Neural cell (in vitro differentiated cells): Measurements from ENCODE around the gene TNMD.

Experiments
- EP300 ChIP-seq: fragments of 450-650 bp; conservative IDR thresholded peaks from 2 replicates; pipeline ENCODE4 v1.6.1; 2014; ENCODE audit warnings: antibody characterized with exemption, mild to moderate bottlenecking, moderate library complexity; ENCODE audit not compliant: poor library complexity, severe bottlenecking
- EZH2 ChIP-seq: fragments of 200-600, 300-800 bp; shearing (Covaris generic), sonication (generic); IDR thresholded peaks from 2 replicates; pipeline ENCODE4 v1.6.1; 2014; ENCODE audit warnings: antibody characterized with exemption, low read length, borderline replicate concordance, mild to moderate bottlenecking; ENCODE audit not compliant: insufficient read depth, poor library complexity, severe bottlenecking
- POLR2AphosphoS5 ChIP-seq: IDR thresholded peaks from 2 replicates; pipeline ENCODE4 v1.6.1; 2012
- RAD21 ChIP-seq: fragments of 450-650 bp; conservative IDR thresholded peaks from 2 replicates; pipeline ENCODE4 v1.6.1; 2014; ENCODE audit warnings: antibody characterized with exemption, mild to moderate bottlenecking, moderate library complexity
- TF ChIP-seq, protein P1 (sequence below): fragments of 450-650 bp; IDR thresholded peaks from 2 replicates; pipeline ENCODE4 v1.5.1; 2014; ENCODE audit warnings: antibody characterized with exemption, mild to moderate bottlenecking, moderate library complexity; ENCODE audit not compliant: poor library complexity, severe bottlenecking

DNA sequence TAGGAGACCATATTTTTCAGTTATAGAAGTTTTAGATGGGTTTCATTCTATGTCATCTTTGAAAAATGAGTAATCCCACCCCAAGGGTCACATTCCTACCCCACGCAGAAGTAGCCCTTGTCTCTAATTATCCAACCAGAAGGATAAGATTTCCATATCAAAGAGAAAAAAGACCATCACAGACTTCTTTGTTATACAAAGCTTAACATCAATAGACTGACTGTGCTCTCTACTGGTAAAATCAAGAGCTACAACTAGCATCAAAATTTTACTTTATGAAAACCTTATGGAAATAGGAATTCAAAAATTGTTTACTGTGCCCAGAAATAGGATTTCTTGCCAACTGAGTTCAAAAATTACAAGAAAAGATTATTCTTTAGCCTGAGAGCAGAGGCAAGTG, 24.9 kb downstream of the TNMD start:
- TF ChIP-seq, protein P1, sequence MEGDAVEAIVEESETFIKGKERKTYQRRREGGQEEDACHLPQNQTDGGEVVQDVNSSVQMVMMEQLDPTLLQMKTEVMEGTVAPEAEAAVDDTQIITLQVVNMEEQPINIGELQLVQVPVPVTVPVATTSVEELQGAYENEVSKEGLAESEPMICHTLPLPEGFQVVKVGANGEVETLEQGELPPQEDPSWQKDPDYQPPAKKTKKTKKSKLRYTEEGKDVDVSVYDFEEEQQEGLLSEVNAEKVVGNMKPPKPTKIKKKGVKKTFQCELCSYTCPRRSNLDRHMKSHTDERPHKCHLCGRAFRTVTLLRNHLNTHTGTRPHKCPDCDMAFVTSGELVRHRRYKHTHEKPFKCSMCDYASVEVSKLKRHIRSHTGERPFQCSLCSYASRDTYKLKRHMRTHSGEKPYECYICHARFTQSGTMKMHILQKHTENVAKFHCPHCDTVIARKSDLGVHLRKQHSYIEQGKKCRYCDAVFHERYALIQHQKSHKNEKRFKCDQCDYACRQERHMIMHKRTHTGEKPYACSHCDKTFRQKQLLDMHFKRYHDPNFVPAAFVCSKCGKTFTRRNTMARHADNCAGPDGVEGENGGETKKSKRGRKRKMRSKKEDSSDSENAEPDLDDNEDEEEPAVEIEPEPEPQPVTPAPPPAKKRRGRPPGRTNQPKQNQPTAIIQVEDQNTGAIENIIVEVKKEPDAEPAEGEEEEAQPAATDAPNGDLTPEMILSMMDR: no peak
- TF ChIP-seq RAD21: peak; percentile 43
- no peak for TF ChIP-seq EP300
- TF ChIP-seq POLR2AphosphoS5: no peak
- TF ChIP-seq EZH2: no peak
